H1 (cell line): Measurements from ENCODE around the gene GSAP.
"Not testable (repeated sequence)": the region's sequence is repeated elsewhere in the genome, so short reads cannot be mapped to it uniquely, and the experiment has no call there.

Experiments
- CTCF ChIP-seq, 3 experiments: IDR thresholded peaks; 1 replicate in 2 of 3; 2 replicates in 1 of 3; pipeline versions ENCODE4 v1.5.1 to v1.6.1; 2011; ENCODE audit warnings: low read length in 3 of 3, mild to moderate bottlenecking in 3 of 3, inconsistent platforms in 2 of 3, low read depth in 1 of 3, moderate library complexity in 1 of 3; ENCODE audit not compliant: insufficient read depth in 1 of 3; ENCODE audit errors: control extremely low read depth in 1 of 3
- EZH2 ChIP-seq: fragments of 200-600 bp; sonication (generic); IDR thresholded peaks from 2 replicates; pipeline ENCODE4 v1.7.1; 2012; ENCODE audit warnings: low read depth, mild to moderate bottlenecking, moderate library complexity, low read length, inconsistent platforms; ENCODE audit not compliant: severe bottlenecking
- JUN ChIP-seq: IDR thresholded peaks from 2 replicates; pipeline ENCODE4 v1.6.1; 2011; ENCODE audit warnings: low read depth, mild to moderate bottlenecking, improper control_type of control experiment, low read length
- KDM5A ChIP-seq: fragments of 200-600 bp; IDR thresholded peaks from 2 replicates; pipeline ENCODE4 v1.7.1; 2012; ENCODE audit warnings: mild to moderate bottlenecking, low read length, inconsistent platforms, mixed read lengths
- SIX5 ChIP-seq: IDR thresholded peaks from 2 replicates; pipeline ENCODE4 v1.6.1; 2011; ENCODE audit warnings: mild to moderate bottlenecking, low read depth, low read length

- not testable (repeated sequence) for TF ChIP-seq EZH2; SIX5; KDM5A; CTCF (IDR thresholded peaks at IDR 0.05; ENCODE audit: control extremely low read depth in 1 of 3, insufficient read depth in 1 of 3, low read depth in 1 of 3, low read length in 3 of 3); JUN
Observed at GRCh38 chr7:77451950-77452349, 35.8 kb upstream of the GSAP start.
